K562 (cell line): Measurements from ENCODE around the gene OR10A3. TPM values are rescaled to one million over a fixed set of nuclear protein-coding genes. Genes with fewer than 3 reads are reported as not detected.
A peak's percentile ranks its signal among the peaks of the same experiment; 100 is the strongest.

ENCODE experiments used
- ATAC-seq: fragments of 200-7000 bp; cut with Tn5 transposase; 3 replicates; pipeline ENCODE4 v1.9.1; 2020; ENCODE audit warnings: moderate library complexity
- BruUV-seq: library from RNA; stranded (reverse); fragments of 400-500 nt; replicated peaks from 2 replicates; lab custom pipeline; 2021; lab: Mats Ljungman, UMichigan
- CTCF ChIA-PET: fragments of 300-600 bp; formaldehyde crosslinking; extraction: SDS; loops from one replicate; lab custom pipeline; 2021; ENCODE audit warnings: low intra/inter-chr PET ratio; lab: Yijun Ruan, JAX
- POLR2A ChIA-PET: fragments of 300-600, 350-650 bp; sonication (Branson Sonifier 250); formaldehyde crosslinking; extraction: SDS; loops from one replicate; lab custom pipeline; 2021; ENCODE audit warnings: antibody characterized with exemption, inconsistent platforms; lab: Yijun Ruan, JAX
- DNase-seq, 4 experiments: peaks; one replicate each; pipeline versions ENCODE4 v3.0.0 to v3.0.0-alpha.2; 2011 to 2018; ENCODE audit warnings: low spot score in 3 of 4, mixed read lengths in 3 of 4; ENCODE audit errors: extremely low read depth in 1 of 4
- FAIRE-seq: peaks from 2 replicates; lab custom pipeline; 2011; peaks lifted over from hg19 to GRCh38; lab: Jason Lieb, UNC
- H2AFZ ChIP-seq: 2 replicates; pipeline ENCODE4 v1.6.0; 2011; ENCODE audit warnings: low read depth, low read length, control low read depth, inconsistent platforms
- H3K27ac ChIP-seq: fragments of 200-600 bp; 3 replicates; pipeline ENCODE4 v1.8.0; 2011; ENCODE audit warnings: low read depth, mild to moderate bottlenecking, control low read depth, inconsistent platforms, low read length, moderate library complexity, mixed read lengths; ENCODE audit errors: extremely low read depth
- H3K27me3 ChIP-seq, 2 experiments: fragments of 300-600 bp in 1 of 2; 2 replicates in 1 of 2; 3 replicates in 1 of 2; pipeline versions ENCODE4 v1.6.0 to v1.8.0; 2011; ENCODE audit warnings: inconsistent platforms in 2 of 2, low read length in 2 of 2, mild to moderate bottlenecking in 1 of 2, mixed read lengths in 1 of 2, moderate library complexity in 1 of 2; ENCODE audit not compliant: control insufficient read depth in 2 of 2, insufficient read depth in 2 of 2
- H3K36me3 ChIP-seq: fragments of 300-600 bp; 3 replicates; pipeline ENCODE4 v1.8.0; 2011; ENCODE audit warnings: mild to moderate bottlenecking, low read length, inconsistent platforms; ENCODE audit not compliant: control insufficient read depth, insufficient read depth
- H3K4me1 ChIP-seq, 2 experiments: fragments of 200-600 bp in 1 of 2; replicated peaks in 1 of 2; 2 replicates in 1 of 2; 3 replicates in 1 of 2; pipeline versions ENCODE4 v1.5.1 to v1.8.0; 2011; ENCODE audit warnings: inconsistent platforms in 2 of 2, low read length in 2 of 2, mild to moderate bottlenecking in 1 of 2, mixed read lengths in 1 of 2, moderate library complexity in 1 of 2; ENCODE audit not compliant: control insufficient read depth in 2 of 2, insufficient read depth in 2 of 2
- H3K4me2 ChIP-seq: 2 replicates; pipeline ENCODE4 v1.6.1; 2011; ENCODE audit warnings: low read length, control low read depth, inconsistent platforms, mixed read lengths; ENCODE audit not compliant: insufficient read depth
- H3K4me3 ChIP-seq: fragments of 200-600 bp; sonication (generic), shearing (Covaris generic); 2 replicates; pipeline ENCODE4 v1.5.1; 2016; ENCODE audit warnings: control low read depth, inconsistent platforms
- H3K79me2 ChIP-seq: fragments of 200-600 bp; 3 replicates; pipeline ENCODE4 v1.8.0; 2011; ENCODE audit warnings: low read length, inconsistent platforms; ENCODE audit not compliant: control insufficient read depth, insufficient read depth
- H3K9ac ChIP-seq, 2 experiments: 2 replicates each; pipeline versions ENCODE4 v1.6.0 to v1.6.1; 2011; ENCODE audit warnings: low read depth in 2 of 2, low read length in 2 of 2, control low read depth in 1 of 2, inconsistent platforms in 1 of 2, mild to moderate bottlenecking in 1 of 2, mixed read lengths in 1 of 2; ENCODE audit not compliant: insufficient read depth in 1 of 2
- H3K9me1 ChIP-seq: one replicate; pipeline ENCODE4 v1.6.0; 2011; ENCODE audit warnings: inconsistent platforms, mild to moderate bottlenecking, low read length, moderate library complexity; ENCODE audit not compliant: control insufficient read depth, insufficient read depth
- H3K9me3 ChIP-seq: replicated peaks from 2 replicates; pipeline ENCODE4 v1.5.1; 2011; ENCODE audit warnings: low read depth, low read length, inconsistent platforms; ENCODE audit not compliant: control insufficient read depth, insufficient read depth
- H4K20me1 ChIP-seq: replicated peaks from 2 replicates; pipeline ENCODE4 v1.6.1; 2011; ENCODE audit warnings: low read length, inconsistent platforms, mixed read lengths; ENCODE audit not compliant: control insufficient read depth, insufficient read depth
- CTCF ChIP-seq, 3 experiments: IDR thresholded peaks in 2 of 3; conservative IDR thresholded peaks in 1 of 3; 2 replicates each; pipeline ENCODE4 v1.5.1; 2011 to 2012; ENCODE audit warnings: low read length in 3 of 3, mild to moderate bottlenecking in 3 of 3, control low read depth in 2 of 3, improper control_type of control experiment in 1 of 3, inconsistent platforms in 1 of 3, low read depth in 1 of 3, mixed read lengths in 1 of 3, moderate library complexity in 1 of 3; ENCODE audit not compliant: insufficient read depth in 2 of 3
- HNRNPLL ChIP-seq: fragments of 200-400 bp; formaldehyde crosslinking; IDR thresholded peaks from 2 replicates; pipeline ENCODE4 v1.6.1; 2017; ENCODE audit warnings: low read length, low read depth, mild to moderate bottlenecking; ENCODE audit not compliant: poor library complexity, severe bottlenecking
- UBTF ChIP-seq, 2 experiments: IDR thresholded peaks; 2 replicates each; pipeline ENCODE4 v1.6.1; 2012; ENCODE audit warnings: improper control_type of control experiment in 2 of 2, low read depth in 2 of 2, low read length in 2 of 2, borderline replicate concordance in 1 of 2
- WGBS: fragments of 100-300 bp; shearing (Covaris generic); methylation state at CpG from one replicate; pipeline ENCODE4 v1.1.6; 2016; ENCODE audit warnings: low coverage, mixed read lengths; ENCODE audit not compliant: insufficient coverage; ENCODE audit errors: missing lambda C conversion rate; 5-methylcytosine and 5-hydroxymethylcytosine counted together
- in situ Hi-C: fragments of 300-500 bp; cut with MboI; formaldehyde crosslinking; loops from 4 replicates; pipeline ENCODE4 v1.15.0; 2018; ENCODE audit warnings: inconsistent platforms, mixed read lengths
- intact Hi-C: fragments of 100-400 bp; cut with micrococcal nuclease; formaldehyde crosslinking; loops from 2 replicates; pipeline ENCODE4 v1.14.2; 2022
- polyA plus RNA-seq, 8 experiments: library from polyadenylated mRNA; depleted of rRNA in 4 of 8; stranded (reverse) in 5 of 8; unstranded in 3 of 8; fragments of >200 nt; fragmentation: Nextera tagmentation in 2 of 8; fragmentation: Illumina TruSeq in 1 of 8; extraction: Ambion mirVana in 2 of 8; extraction: Trizol in 1 of 8; gene quantifications; 2 replicates each; pipeline versions ENCODE4 v1.2.1 to v1.2.3, GENCODE V29; 2011 to 2014; ENCODE audit warnings: inconsistent platforms in 1 of 8, missing spikeins in 1 of 8
- total RNA-seq, 7 experiments: library from RNA; depleted of rRNA in 6 of 7; stranded (reverse); fragments of >200 nt in 6 of 7; fragmentation: Illumina TruSeq in 2 of 7; extraction: Trizol in 2 of 7; gene quantifications; 2 replicates each; pipeline versions ENCODE4 v1.2.1 to v1.2.3, GENCODE V29; 2011 to 2021; ENCODE audit warnings: low replicate concordance in 1 of 7

Gene OR10A3
- total and polyA plus RNA-seq, 9 of the 15 experiments (the other 6 are each of a cell fraction or from before 2014, with no cell fraction given), result not detected

GRCh38 chr11:7904917-7905316, 36.6 kb downstream of the OR10A3 start:
- FAIRE-seq (no peak), DNase-seq (no peak), ATAC-seq (no peak)
- Histone ChIP-seq H3K9me1 (no peaks in the 10 kb centered on the region), H3K27ac (no peak overlapping the region), H3K79me2 (no peaks in the 10 kb centered on the region), H2AFZ (no peak overlapping the region), H3K36me3 (no peaks in the 10 kb centered on the region), H3K4me2 (no peak overlapping the region), H3K9ac (no peak overlapping the region), H3K9me3 (no peaks in the 10 kb centered on the region), H4K20me1 (no peaks in the 10 kb centered on the region), H3K27me3 (no peaks in the 10 kb centered on the region; a peak in 2 of 5 replicates), H3K4me1 (no peaks in the 10 kb centered on the region), H3K4me3 (no peak overlapping the region)
- ChIA-PET POLR2A (interaction anchor here (0.7 kb wide), 1 partner anchor 82 kb away, joined by 3 read pairs; the partner anchor contains the start of gene EIF3F), CTCF (no interaction called here)
- in situ Hi-C loops, result no loop called here
- peak in 1 of 3 experiments; percentile 13; a peak in 1 of 6 replicates for TF ChIP-seq CTCF (IDR thresholded peaks at IDR 0.05 in 2 of 3, conservative IDR thresholded peaks at IDR 0.05 in 1 of 3; ENCODE audit: insufficient read depth in 2 of 3, low read depth in 1 of 3, low read length in 3 of 3)
- TF ChIP-seq UBTF (IDR thresholded peaks at IDR 0.05; ENCODE audit: borderline replicate concordance in 1 of 2, low read depth in 2 of 2, low read length in 2 of 2), result no peak
- no peak for TF ChIP-seq HNRNPLL
- WGBS, result 3% methylated on average over 3 of the region's 3 CpGs
- intact Hi-C loops, result no loop called here
- no TSS peak for BruUV-seq
